GM10847 (cell line): ENCODE results near the gene ZCCHC14.

ENCODE experiments used
- POLR2A ChIP-seq: IDR thresholded peaks from 2 replicates; pipeline ENCODE4 v1.6.1; 2011; ENCODE audit not compliant: insufficient read length; ENCODE audit errors: extremely low read depth

The ZCCHC14 gene

GRCh38 chr16:87409153-87409552, 83.7 kb downstream of the ZCCHC14 start:
- TF ChIP-seq POLR2A = no peak

GRCh38 chr16:87407511-87408112, 85.2 kb downstream of the ZCCHC14 start:
- TF ChIP-seq POLR2A = no peak

GRCh38 chr16:87406495-87407088, 86.2 kb downstream of the ZCCHC14 start:
- TF ChIP-seq POLR2A = no peak

GRCh38 chr16:87404764-87405625, 87.8 kb downstream of the ZCCHC14 start:
- no peak for TF ChIP-seq POLR2A

- no peak for TF ChIP-seq POLR2A
Observed at GRCh38 chr16:87395181-87395842, 97.5 kb downstream of the ZCCHC14 start.

GRCh38 chr16:87393680-87394055, 99.2 kb downstream of the ZCCHC14 start:
- no peak for TF ChIP-seq POLR2A

- no peak for TF ChIP-seq POLR2A
Observed at GRCh38 chr16:87392821-87393679, 99.8 kb downstream of the ZCCHC14 start.

GRCh38 chr16:87391950-87392820, 100.6 kb downstream of the ZCCHC14 start, which contains the start of gene MAP1LC3B:
TSS of gene MAP1LC3B (plus strand) at chr16:87392336. CDS start at chr16:87392428, 92 bp downstream.
- TF ChIP-seq POLR2A = peak; percentile 68

- no peak for TF ChIP-seq POLR2A
Observed at GRCh38 chr16:87391324-87391949, 101.4 kb downstream of the ZCCHC14 start.

GRCh38 chr16:87390641-87391323, 102.0 kb downstream of the ZCCHC14 start:
- no peak for TF ChIP-seq POLR2A

- no peak for TF ChIP-seq POLR2A
Observed at GRCh38 chr16:87389245-87389644, 103.6 kb downstream of the ZCCHC14 start.

GRCh38 chr16:87388818-87389134, 104.0 kb downstream of the ZCCHC14 start:
- TF ChIP-seq POLR2A = no peak
